Vagina (tissue), 2 donors: ENCODE results near the gene PDE2A. TPM values are rescaled to one million over a fixed set of nuclear protein-coding genes. Genes with fewer than 3 reads are reported as not detected.

ENCODE experiments used
- DNase-seq, 2 donors: peaks; one replicate each; pipeline ENCODE4 v3.0.0-alpha.2; 2017; ENCODE audit errors: extremely low spot score in 2 of 2
- H3K27ac ChIP-seq: fragments of 200-600 bp; sonication (generic); one replicate; pipeline ENCODE4 v1.5.1; 2019
- H3K27me3 ChIP-seq: fragments of 200-600 bp; sonication (generic); one replicate; pipeline ENCODE4 v1.5.1; 2019
- H3K36me3 ChIP-seq, 2 donors: fragments of 200-600 bp; sonication (generic); one replicate each; pipeline ENCODE4 v1.5.1; 2017 to 2019
- H3K4me1 ChIP-seq: fragments of 200-600 bp; sonication (generic); one replicate; pipeline ENCODE4 v1.5.1; 2019
- H3K4me3 ChIP-seq, 2 donors: fragments of 200-600 bp; sonication (generic); 1 replicate in 1 of 2; 2 replicates in 1 of 2; pipeline ENCODE4 v1.5.1; 2016 to 2019
- H3K9me3 ChIP-seq: fragments of 200-600 bp; sonication (generic); one replicate; pipeline ENCODE4 v1.5.1; 2019
- POLR2A ChIP-seq, 2 donors: fragments of 450-650 bp; IDR thresholded peaks; one replicate each; pipeline ENCODE4 v1.6.1; 2017; ENCODE audit warnings: antibody characterized with exemption in 2 of 2, mild to moderate bottlenecking in 2 of 2, moderate library complexity in 2 of 2
- POLR2AphosphoS5 ChIP-seq, 2 donors: sonication (generic); formaldehyde crosslinking; IDR thresholded peaks; one replicate each; pipeline ENCODE4 v1.9.0; 2017; ENCODE audit warnings: antibody characterized with exemption in 2 of 2, mild to moderate bottlenecking in 2 of 2, low read depth in 1 of 2; ENCODE audit not compliant: insufficient read depth in 1 of 2
- intact Hi-C: fragments of 100-400 bp; cut with DNase I; formaldehyde crosslinking; loops from one replicate; pipeline ENCODE4 v1.15.1; 2023
- total RNA-seq: library from RNA; depleted of rRNA; stranded (reverse); fragments of >200 nt; gene quantifications from one replicate; pipeline ENCODE4 v1.2.3, GENCODE V29; 2016
- TF ChIP-seq, protein P1 (sequence below), 3 experiments: fragments of 450-650 bp in 2 of 3; fragments of 200-600 bp in 1 of 3; sonication (generic) in 1 of 3; IDR thresholded peaks; one replicate each; pipeline ENCODE4 v1.5.1; 2017 to 2019; ENCODE audit warnings: antibody characterized with exemption in 3 of 3, mild to moderate bottlenecking in 2 of 3, moderate library complexity in 2 of 3

The PDE2A gene
- total RNA-seq, 1 donor from 2014 or later: 57.0 TPM

DNA sequence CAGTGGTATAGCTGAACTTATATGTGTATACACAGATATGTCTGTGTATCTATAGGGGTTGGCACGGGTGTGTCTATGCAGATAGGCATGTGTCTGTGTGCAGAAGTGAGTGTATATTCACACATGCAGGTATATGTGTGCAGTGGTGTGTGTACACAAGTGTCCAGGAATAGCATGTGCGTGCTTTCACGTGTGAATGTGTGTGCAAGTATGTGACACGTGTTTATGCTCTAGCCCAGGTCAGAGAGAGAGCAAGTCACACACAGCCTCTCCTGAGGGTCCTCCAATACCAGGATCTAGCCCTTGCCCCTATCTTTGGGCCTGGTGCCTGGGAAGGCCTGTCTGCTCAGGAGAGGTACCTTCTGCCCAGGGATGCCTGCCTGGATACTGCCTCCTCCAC is 26.3 kb downstream of the PDE2A start:
- H3K4me1 ChIP-seq: peaks cover 5% of the 10 kb centered on the region
- no peaks in the 10 kb centered on the region for H3K9me3 ChIP-seq
- no peaks in the 10 kb centered on the region for H3K36me3 ChIP-seq
- DNase-seq: no peak
- TF ChIP-seq POLR2AphosphoS5 (IDR thresholded peaks at IDR 0.05; ENCODE audit: insufficient read depth in 1 of 2, low read depth in 1 of 2): no peak
- TF ChIP-seq, protein P1, sequence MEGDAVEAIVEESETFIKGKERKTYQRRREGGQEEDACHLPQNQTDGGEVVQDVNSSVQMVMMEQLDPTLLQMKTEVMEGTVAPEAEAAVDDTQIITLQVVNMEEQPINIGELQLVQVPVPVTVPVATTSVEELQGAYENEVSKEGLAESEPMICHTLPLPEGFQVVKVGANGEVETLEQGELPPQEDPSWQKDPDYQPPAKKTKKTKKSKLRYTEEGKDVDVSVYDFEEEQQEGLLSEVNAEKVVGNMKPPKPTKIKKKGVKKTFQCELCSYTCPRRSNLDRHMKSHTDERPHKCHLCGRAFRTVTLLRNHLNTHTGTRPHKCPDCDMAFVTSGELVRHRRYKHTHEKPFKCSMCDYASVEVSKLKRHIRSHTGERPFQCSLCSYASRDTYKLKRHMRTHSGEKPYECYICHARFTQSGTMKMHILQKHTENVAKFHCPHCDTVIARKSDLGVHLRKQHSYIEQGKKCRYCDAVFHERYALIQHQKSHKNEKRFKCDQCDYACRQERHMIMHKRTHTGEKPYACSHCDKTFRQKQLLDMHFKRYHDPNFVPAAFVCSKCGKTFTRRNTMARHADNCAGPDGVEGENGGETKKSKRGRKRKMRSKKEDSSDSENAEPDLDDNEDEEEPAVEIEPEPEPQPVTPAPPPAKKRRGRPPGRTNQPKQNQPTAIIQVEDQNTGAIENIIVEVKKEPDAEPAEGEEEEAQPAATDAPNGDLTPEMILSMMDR (IDR thresholded peaks at IDR 0.05): no peak
- TF ChIP-seq POLR2A (IDR thresholded peaks at IDR 0.05): no peak
- intact Hi-C loops: no loop called here
- H3K27ac ChIP-seq: no peak overlapping the region
- H3K27me3 ChIP-seq: no peaks in the 10 kb centered on the region
- H3K4me3 ChIP-seq: no peak overlapping the region

DNA sequence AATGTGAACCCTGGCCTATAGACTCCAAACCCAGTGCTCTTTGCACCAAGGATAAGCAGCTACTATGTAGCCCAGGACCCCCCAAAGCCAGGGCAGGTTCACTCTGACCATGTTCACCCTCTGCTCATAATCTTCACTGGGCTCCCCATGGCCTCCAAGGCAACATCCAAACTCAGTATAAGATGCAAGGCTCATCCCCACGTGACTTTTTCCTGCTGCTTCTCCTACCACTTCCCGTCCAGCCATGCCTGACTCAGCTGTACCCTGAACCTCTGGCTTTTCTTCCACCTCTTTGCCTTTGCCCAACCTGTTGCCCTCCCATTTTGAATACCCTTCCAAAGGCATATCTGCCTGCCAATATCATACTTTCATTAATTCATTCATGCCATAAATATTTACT is 27.8 kb downstream of the PDE2A start:
- Histone ChIP-seq H3K27ac (no peak overlapping the region), H3K9me3 (no peaks in the 10 kb centered on the region), H3K27me3 (no peaks in the 10 kb centered on the region), H3K4me1 (peaks cover 16% of the 10 kb centered on the region), H3K36me3 (no peaks in the 10 kb centered on the region), H3K4me3 (no peak overlapping the region)
- no peak for DNase-seq
- TF ChIP-seq POLR2A (IDR thresholded peaks at IDR 0.05) (no peak), POLR2AphosphoS5 (IDR thresholded peaks at IDR 0.05; ENCODE audit: insufficient read depth in 1 of 2, low read depth in 1 of 2) (no peak)
- TF ChIP-seq, protein P1 (IDR thresholded peaks at IDR 0.05): no peak
- intact Hi-C loops: no loop called here

- Histone ChIP-seq H3K27me3 (no peaks in the 10 kb centered on the region), H3K4me3 (no peak overlapping the region), H3K36me3 (no peaks in the 10 kb centered on the region), H3K4me1 (peaks cover 16% of the 10 kb centered on the region), H3K9me3 (no peaks in the 10 kb centered on the region), H3K27ac (no peak overlapping the region)
- intact Hi-C loops: no loop called here
- no peak for TF ChIP-seq POLR2A (IDR thresholded peaks at IDR 0.05)
- TF ChIP-seq, protein P1 (IDR thresholded peaks at IDR 0.05): no peak
- no peak for TF ChIP-seq POLR2AphosphoS5 (IDR thresholded peaks at IDR 0.05; ENCODE audit: insufficient read depth in 1 of 2, low read depth in 1 of 2)
- no peak for DNase-seq
Observed at GRCh38 chr11:72646024-72646423, 28.2 kb downstream of the PDE2A start.

DNA sequence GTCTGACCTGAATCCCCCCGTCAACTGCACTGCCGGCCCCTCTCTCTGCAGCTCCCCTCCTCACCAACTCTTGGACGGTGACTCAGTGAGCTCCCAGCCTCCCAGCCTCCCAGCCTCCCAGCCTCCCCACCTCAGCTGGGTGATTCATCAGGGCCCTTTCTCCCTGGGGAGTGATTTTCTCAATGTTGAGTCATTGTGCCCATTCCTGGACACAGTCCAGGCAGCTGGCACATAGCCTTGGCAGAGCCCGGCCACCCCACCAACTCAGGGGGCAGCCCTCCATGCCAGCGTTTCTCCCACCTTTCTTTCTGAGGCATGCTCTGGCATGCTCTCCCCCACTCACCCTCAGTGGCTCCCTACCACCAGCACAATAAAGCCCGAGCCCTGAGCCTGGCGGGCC is 30.7 kb downstream of the PDE2A start:
- no peak overlapping the region for H3K27ac ChIP-seq

DNA sequence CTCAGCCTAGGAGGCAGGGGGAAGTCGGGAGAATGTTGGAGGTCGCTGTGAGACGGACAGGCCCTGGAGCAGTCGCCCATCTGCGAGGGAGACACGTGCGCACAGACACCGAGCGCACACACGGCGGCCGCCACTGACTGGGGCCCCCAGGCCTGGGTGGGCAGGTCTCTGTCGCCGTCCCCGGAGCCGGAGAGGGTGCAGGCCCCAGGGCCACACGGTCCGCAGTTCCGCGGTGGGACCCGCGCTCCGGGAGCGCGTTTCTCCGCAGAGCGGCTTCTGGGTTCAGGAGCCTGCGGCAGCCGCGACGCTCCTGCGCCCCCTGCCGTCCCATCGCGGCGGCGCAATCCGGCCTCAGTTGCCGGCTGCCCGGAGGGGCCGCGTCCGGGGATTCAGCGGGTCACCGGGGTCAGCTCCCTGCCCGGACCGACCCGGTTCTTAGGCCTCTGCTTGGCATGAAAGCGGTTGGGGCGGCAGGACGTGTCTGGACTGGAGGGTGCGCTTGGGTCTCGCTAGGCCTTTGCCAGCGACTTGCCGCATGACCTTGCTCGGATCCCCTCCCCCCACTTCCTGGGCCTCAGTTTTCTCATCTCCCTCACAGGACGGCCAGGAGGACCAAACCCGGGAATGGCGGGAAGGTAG is 31.2 kb downstream of the PDE2A start:
- no peaks in the 10 kb centered on the region for H3K27me3 ChIP-seq
- TF ChIP-seq, protein P1 (IDR thresholded peaks at IDR 0.05): peak; percentile 75 to 97 (median 94)
- TF ChIP-seq POLR2A (IDR thresholded peaks at IDR 0.05) (no peak), POLR2AphosphoS5 (IDR thresholded peaks at IDR 0.05; ENCODE audit: insufficient read depth in 1 of 2, low read depth in 1 of 2) (peak in 1 of 2 donors; percentile 38)
- H3K9me3 ChIP-seq: no peaks in the 10 kb centered on the region
- H3K27ac ChIP-seq: peak overlapping the region; percentile 31
- peak overlapping the region; percentile 57 to 59 for H3K4me3 ChIP-seq
- no peaks in the 10 kb centered on the region for H3K36me3 ChIP-seq
- intact Hi-C loops: loop anchor here (5.0 kb wide), 1 partner anchor 161 kb away; no protein-coding TSS in a partner anchor
- H3K4me1 ChIP-seq: peaks cover 16% of the 10 kb centered on the region
- DNase-seq: no peak

More for the DNA sequence above, 30.7 kb downstream of the PDE2A start:
- no peaks in the 10 kb centered on the region for H3K27me3 ChIP-seq
- intact Hi-C loops: loop anchor here (5.0 kb wide), 1 partner anchor 161 kb away; no protein-coding TSS in a partner anchor
- no peaks in the 10 kb centered on the region for H3K36me3 ChIP-seq
- H3K9me3 ChIP-seq: no peaks in the 10 kb centered on the region
- peak overlapping the region in 1 of 2 donors; percentile 59 for H3K4me3 ChIP-seq
- peaks cover 16% of the 10 kb centered on the region for H3K4me1 ChIP-seq
- DNase-seq: no peak
- no peak for TF ChIP-seq POLR2A (IDR thresholded peaks at IDR 0.05)
- TF ChIP-seq POLR2AphosphoS5 (IDR thresholded peaks at IDR 0.05; ENCODE audit: insufficient read depth in 1 of 2, low read depth in 1 of 2): no peak
- TF ChIP-seq, protein P1 (IDR thresholded peaks at IDR 0.05): no peak
